Adrenal gland (tissue), 12 donors: Measurements from ENCODE around the gene ITPR1. TPM values are rescaled to one million over a fixed set of nuclear protein-coding genes. Genes with fewer than 3 reads are reported as not detected.

Source experiments
- DNase-seq, 7 donors: peaks; one replicate each; pipeline ENCODE4 v3.0.0-alpha.2; 2019 to 2020
- H3K27ac ChIP-seq, 5 donors: fragments of 200-600 bp; sonication (generic) in 4 of 5; 1 replicate in 3 of 5; 2 replicates in 2 of 5; pipeline versions ENCODE4 v1.5.1 to v1.8.0; 2016 to 2020; ENCODE audit warnings: mild to moderate bottlenecking in 1 of 5
- H3K27me3 ChIP-seq: fragments of 200-600 bp; 2 replicates; pipeline ENCODE4 v1.8.0; 2021
- H3K36me3 ChIP-seq, 2 donors: fragments of 200-600 bp; replicated peaks in 1 of 2; 1 replicate in 1 of 2; 2 replicates in 1 of 2; pipeline versions ENCODE4 v1.5.1 to v1.8.0; 2018 to 2022
- H3K4me1 ChIP-seq, 2 donors: fragments of 200-600 bp; replicated peaks in 1 of 2; 1 replicate in 1 of 2; 2 replicates in 1 of 2; pipeline versions ENCODE4 v1.5.1 to v1.8.0; 2018 to 2021
- H3K4me3 ChIP-seq, 4 donors: fragments of 200-600 bp; sonication (generic) in 3 of 4; one replicate each; pipeline ENCODE4 v1.5.1; 2016 to 2018
- H3K9me3 ChIP-seq, 3 donors: fragments of 200-600 bp; sonication (generic) in 1 of 3; replicated peaks in 1 of 3; 1 replicate in 2 of 3; 2 replicates in 1 of 3; pipeline versions ENCODE4 v1.5.1 to v1.8.0; 2016 to 2021
- CTCF ChIP-seq, 6 experiments: fragments of 450-650 bp in 4 of 6; fragments of 200-600 bp in 2 of 6; sonication (generic) in 1 of 6; IDR thresholded peaks; 1 replicate in 5 of 6; 2 replicates in 1 of 6; pipeline versions ENCODE4 v1.5.1 to v1.8.0; 2016 to 2021; ENCODE audit warnings: antibody characterized with exemption in 6 of 6, mild to moderate bottlenecking in 2 of 6, moderate library complexity in 1 of 6
- POLR2A ChIP-seq, 2 donors: fragments of 450-650 bp; IDR thresholded peaks; one replicate each; pipeline ENCODE4 v1.6.1; 2017; ENCODE audit warnings: antibody characterized with exemption in 2 of 2, mild to moderate bottlenecking in 2 of 2, moderate library complexity in 1 of 2
- WGBS, 4 donors: extraction: QIAGEN DNeasy Blood & Tissue Kit in 2 of 4; methylation state at CpG; one replicate each; pipeline versions ENCODE4 v1.1.5 to v1.1.7; 2013 to 2017; 5-methylcytosine and 5-hydroxymethylcytosine counted together
- intact Hi-C, 2 donors: fragments of 100-400 bp; cut with DNase I; formaldehyde crosslinking; loops; one replicate each; pipeline versions ENCODE4 v1.14.1 to v1.15.0; 2022 to 2023
- polyA plus RNA-seq, 3 donors: library from polyadenylated mRNA; stranded (reverse); fragments of 200-250 nt in 2 of 3; fragments of 350-450 nt in 1 of 3; fragmentation: Illumina TruSeq in 1 of 3; extraction: RNeasy Lipid Tissue Mini Kit (QIAGEN cat#74804) in 1 of 3; gene quantifications; one replicate each; pipeline ENCODE4 v1.2.3, GENCODE V29; 2013 to 2014
- total RNA-seq, 9 donors: library from RNA; depleted of rRNA in 4 of 9; stranded (reverse); fragments of >200 nt in 4 of 9; fragments of 120-200 nt in 1 of 9; fragmentation: NEBNext Ultra II Directional in 1 of 9; extraction: Animal tissue kit (Norgen Biotek cat#: 25700) in 1 of 9; gene quantifications; one replicate each; pipeline versions ENCODE4 v1.1.0 to v1.2.4, GENCODE V29; 2013 to 2023
- donor health status: healthy with polysubstance abuse.
- donor health status: Bipolar disorder and iron deficiency.
- donor health status: DM: yes; HTN: yes; CAD: no.
- donor health status: DM: no; HTN: no; CAD: no.
- donor health status: DM: no; HTN: no; CAD: no.
- donor health status: DM: yes; HTN: yes; CAD: no.

Gene ITPR1
- total and polyA plus RNA-seq, 12 donors, result 21.6 to 198 (median 76.6) TPM

GRCh38 chr3:4664412-4664811 is 171.3 kb downstream of the ITPR1 start:
- Histone ChIP-seq H3K4me3 (no peak overlapping the region), H3K9me3 (no peaks in the 10 kb centered on the region), H3K4me1 (no peaks in the 10 kb centered on the region), H3K27ac (no peak overlapping the region), H3K27me3 (no peaks in the 10 kb centered on the region), H3K36me3 (peaks cover 0 to 62% of the 10 kb centered on the region in 2 donors)
- no peak for TF ChIP-seq CTCF (IDR thresholded peaks at IDR 0.05)
- TF ChIP-seq POLR2A (IDR thresholded peaks at IDR 0.05), result no peak
- 88 to 94% (median 92%) methylated on average over 2 of the region's 2 CpGs for WGBS, 4 donors
- intact Hi-C loops, result no loop called here
- DNase-seq, result no peak

- Histone ChIP-seq H3K4me1 (no peaks in the 10 kb centered on the region), H3K36me3 (peaks cover 0 to 68% of the 10 kb centered on the region in 2 donors), H3K4me3 (no peak overlapping the region), H3K27me3 (no peaks in the 10 kb centered on the region), H3K9me3 (no peaks in the 10 kb centered on the region), H3K27ac (no peak overlapping the region)
- intact Hi-C loops, result no loop called here
- WGBS, 4 donors, result 86 to 96% (median 91%) methylated on average over 8 of the region's 8 CpGs
- no peak for DNase-seq
- no peak for TF ChIP-seq POLR2A (IDR thresholded peaks at IDR 0.05)
Measured at GRCh38 chr3:4665197-4665596, 172.0 kb downstream of the ITPR1 start.

- Histone ChIP-seq H3K9me3 (no peaks in the 10 kb centered on the region), H3K36me3 (peaks cover 0 to 75% of the 10 kb centered on the region in 2 donors), H3K27me3 (no peaks in the 10 kb centered on the region), H3K27ac (no peak overlapping the region), H3K4me3 (no peak overlapping the region), H3K4me1 (no peaks in the 10 kb centered on the region)
- TF ChIP-seq POLR2A (IDR thresholded peaks at IDR 0.05) (no peak), CTCF (IDR thresholded peaks at IDR 0.05) (no peak)
- WGBS, 4 donors, result 85 to 95% (median 92%) methylated on average over 2 of the region's 2 CpGs
- no peak for DNase-seq
- intact Hi-C loops, result no loop called here
Measured at GRCh38 chr3:4666071-4666470, 172.9 kb downstream of the ITPR1 start.

- DNase-seq, result no peak
- no peak overlapping the region for H3K4me3 ChIP-seq
- peaks cover 0 to 68% of the 10 kb centered on the region in 2 donors for H3K36me3 ChIP-seq
- no peak overlapping the region for H3K27ac ChIP-seq
- H3K27me3 ChIP-seq, result no peaks in the 10 kb centered on the region
- intact Hi-C loops, result no loop called here
- H3K4me1 ChIP-seq, result peaks cover 0 to 4% of the 10 kb centered on the region in 2 donors
- no peaks in the 10 kb centered on the region for H3K9me3 ChIP-seq
- 72 to 86% (median 80%) methylated on average over 5 of the region's 5 CpGs for WGBS, 4 donors
- TF ChIP-seq POLR2A (IDR thresholded peaks at IDR 0.05) (no peak), CTCF (IDR thresholded peaks at IDR 0.05) (peak in 2 of 6 experiments; percentile 7 to 15)
Measured at GRCh38 chr3:4670352-4670751, 177.2 kb downstream of the ITPR1 start.

GRCh38 chr3:4672725-4673275 is 179.7 kb downstream of the ITPR1 start:
- DNase-seq, result no peak
- Histone ChIP-seq H3K9me3 (no peaks in the 10 kb centered on the region), H3K4me1 (peaks cover 0 to 4% of the 10 kb centered on the region in 2 donors), H3K4me3 (no peak overlapping the region), H3K36me3 (peaks cover 0 to 53% of the 10 kb centered on the region in 2 donors), H3K27me3 (no peaks in the 10 kb centered on the region), H3K27ac (no peak overlapping the region)
- TF ChIP-seq CTCF (IDR thresholded peaks at IDR 0.05) (no peak), POLR2A (IDR thresholded peaks at IDR 0.05) (no peak)
- WGBS, 4 donors, result 88 to 90% (median 89%) methylated on average over 11 of the region's 11 CpGs
- intact Hi-C loops, result no loop called here
